ENCODE results near the gene C1orf50.
A peak's percentile ranks its signal among the peaks of the same experiment; 100 is the strongest.
"Not testable (repeated sequence)": the region's sequence is repeated elsewhere in the genome, so short reads cannot be mapped to it uniquely, and the experiment has no call there.

C1orf50 gene

GRCh38 chr1:42740851-42741580 lies 26.0 kb upstream of the C1orf50 start:
- no peak for DNase-seq

GRCh38 chr1:42741706-42742105 lies 25.3 kb upstream of the C1orf50 start:
- DNase-seq, result no peak

GRCh38 chr1:42742141-42742540 lies 24.9 kb upstream of the C1orf50 start:
- DNase-seq, result no peak

- no peak for DNase-seq
Observed at GRCh38 chr1:42742617-42743316, 24.3 kb upstream of the C1orf50 start.

GRCh38 chr1:42743317-42744147 lies 23.5 kb upstream of the C1orf50 start:
- no peak for DNase-seq

- DNase-seq, result no peak
Observed at GRCh38 chr1:42744148-42744413, 23.0 kb upstream of the C1orf50 start.

- no peak for DNase-seq
Observed at GRCh38 chr1:42745851-42746250, 21.2 kb upstream of the C1orf50 start.

- no peak for DNase-seq
Observed at GRCh38 chr1:42746436-42747105, 20.5 kb upstream of the C1orf50 start.

GRCh38 chr1:42747125-42747524 lies 19.9 kb upstream of the C1orf50 start:
- no peak for DNase-seq

GRCh38 chr1:42748021-42748420 lies 19.0 kb upstream of the C1orf50 start:
- no peak for DNase-seq

- no peak for DNase-seq
Observed at GRCh38 chr1:42748461-42749410, 18.3 kb upstream of the C1orf50 start.

GRCh38 chr1:42750041-42750440 lies 17.0 kb upstream of the C1orf50 start:
- DNase-seq, result no peak

GRCh38 chr1:42751511-42752070 lies 15.5 kb upstream of the C1orf50 start:
- not testable (repeated sequence) for DNase-seq

GRCh38 chr1:42752284-42752683 lies 14.8 kb upstream of the C1orf50 start:
- DNase-seq, result no peak

GRCh38 chr1:42753070-42753469 lies 14.0 kb upstream of the C1orf50 start:
- DNase-seq, result no peak

GRCh38 chr1:42756956-42757891 lies 9.8 kb upstream of the C1orf50 start:
- peak; percentile 29 for DNase-seq

GRCh38 chr1:42757892-42758275 lies 9.2 kb upstream of the C1orf50 start:
- no peak for DNase-seq

- no peak for DNase-seq
Observed at GRCh38 chr1:42758641-42759040, 8.4 kb upstream of the C1orf50 start.

- no peak for DNase-seq
Observed at GRCh38 chr1:42759114-42759513, 7.9 kb upstream of the C1orf50 start.

GRCh38 chr1:42761567-42761966 lies 5.5 kb upstream of the C1orf50 start:
- no peak for DNase-seq

- no peak for DNase-seq
Observed at GRCh38 chr1:42762269-42762668, 4.8 kb upstream of the C1orf50 start.
